Measurements from ENCODE around the gene EPOP.

The EPOP gene

DNA sequence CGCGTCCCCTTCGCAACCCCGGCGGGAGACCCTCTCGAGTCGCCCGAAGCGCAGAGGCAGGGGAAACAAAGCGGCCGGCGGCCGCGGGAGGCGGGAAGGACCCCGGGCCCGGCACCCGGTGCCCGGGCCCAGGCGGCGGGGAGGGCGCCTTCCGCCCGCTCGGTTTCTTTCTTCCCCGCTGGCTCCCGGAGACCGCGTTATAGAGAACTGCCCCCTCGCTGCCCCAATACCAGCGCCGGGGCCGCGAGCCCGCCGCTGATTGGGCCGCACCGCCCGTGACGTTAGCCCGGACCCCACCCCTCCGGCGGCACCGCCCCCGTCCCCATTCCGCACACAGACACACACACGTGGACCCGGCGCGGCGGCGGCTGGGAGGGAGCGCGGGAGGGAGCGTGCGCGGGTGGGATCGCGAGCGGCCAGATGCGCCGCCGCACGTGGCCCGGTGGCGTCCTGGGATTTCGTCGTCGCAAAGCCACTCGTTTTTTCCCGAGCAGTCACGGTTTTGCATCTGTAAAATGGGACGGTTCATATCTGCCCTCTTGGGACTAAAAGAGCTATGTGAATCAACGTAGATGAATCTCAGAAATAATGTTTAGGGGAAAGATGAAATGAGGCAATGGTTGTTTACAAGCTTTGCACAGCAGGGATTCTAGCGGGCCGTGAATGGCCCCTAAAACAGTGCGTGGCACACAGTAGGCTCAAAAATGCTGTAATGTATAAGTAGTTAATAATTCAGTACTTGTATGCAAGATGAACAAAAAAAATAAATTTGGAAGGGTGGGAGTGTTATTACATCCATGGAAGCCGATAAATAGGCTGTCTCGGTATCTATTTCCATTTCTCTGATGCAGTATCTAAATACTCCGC is at the start of gene EPOP:
TSS of gene EPOP (minus strand) at position 209 of the 867 bp plus-strand sequence. CDS start 462 bp downstream, outside the sequence.
- peak; percentile 28 to 70 for DNase-seq

DNA sequence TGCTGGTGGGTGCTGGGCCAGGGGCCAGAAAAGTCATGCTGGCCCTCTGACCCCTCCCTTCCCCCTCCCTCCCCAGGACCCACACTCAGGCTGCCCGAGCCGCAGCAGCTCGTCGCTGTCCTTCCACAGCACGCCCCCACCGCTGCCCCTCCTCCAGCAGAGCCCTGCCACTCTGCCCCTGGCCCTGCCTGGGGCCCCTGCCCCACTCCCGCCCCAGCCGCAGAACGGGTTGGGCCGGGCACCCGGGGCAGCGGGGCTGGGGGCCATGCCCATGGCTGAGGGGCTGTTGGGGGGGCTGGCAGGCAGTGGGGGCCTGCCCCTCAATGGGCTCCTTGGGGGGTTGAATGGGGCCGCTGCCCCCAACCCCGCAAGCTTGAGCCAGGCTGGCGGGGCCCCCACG is 47.0 kb upstream of the EPOP start:
- DNase-seq: no peak

DNA sequence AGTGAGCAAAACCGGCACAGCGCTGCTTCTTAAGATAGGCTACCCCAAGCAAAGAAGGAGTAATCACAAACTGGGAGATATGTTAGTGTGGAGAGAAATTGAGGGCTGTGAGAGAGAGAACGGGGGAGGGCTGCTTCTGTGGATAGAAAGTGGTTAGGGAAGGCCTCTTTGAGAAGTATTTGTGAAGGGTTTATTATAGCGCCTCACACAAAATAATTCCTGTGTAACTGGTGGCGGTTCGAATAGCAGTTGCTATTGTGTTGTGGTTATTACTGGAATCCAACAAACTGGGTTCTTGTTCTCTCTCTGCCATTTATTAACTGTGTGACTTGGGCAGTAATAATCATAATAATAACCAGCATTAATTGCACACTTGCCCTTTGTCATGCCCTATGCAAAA is 46.2 kb upstream of the EPOP start:
- DNase-seq: no peak

DNA sequence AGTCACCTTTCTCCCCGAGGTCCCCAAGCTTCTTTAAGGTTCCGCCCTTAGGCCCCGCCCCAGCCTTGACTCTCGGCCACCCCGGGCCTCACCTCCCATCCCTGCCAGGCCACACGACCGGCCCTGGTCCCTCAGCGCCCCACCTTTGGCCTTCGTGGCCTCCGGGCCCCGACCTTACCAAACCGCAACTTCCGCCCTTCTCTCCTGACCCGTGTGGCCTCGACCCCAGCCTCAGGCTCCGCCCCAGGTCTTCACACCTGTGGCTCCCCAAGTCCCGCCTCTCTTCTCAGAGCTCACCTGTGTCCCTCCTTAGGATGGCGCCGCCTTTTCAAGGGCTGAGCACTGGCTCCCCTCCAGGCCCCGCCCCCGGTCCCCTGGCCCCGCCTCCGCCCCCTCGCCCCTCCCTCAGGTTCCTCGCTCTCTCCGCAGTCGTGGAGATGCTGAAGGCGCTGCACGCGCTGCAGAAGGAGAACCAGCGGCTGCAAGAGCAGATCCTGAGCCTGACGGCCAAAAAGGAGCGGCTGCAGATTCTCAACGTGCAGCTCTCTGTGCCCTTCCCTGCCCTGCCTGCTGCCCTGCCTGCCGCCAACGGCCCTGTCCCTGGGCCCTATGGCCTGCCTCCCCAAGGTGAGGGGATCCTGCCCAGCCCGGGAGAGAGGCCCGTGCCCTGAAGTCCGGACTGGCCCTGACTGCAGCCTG is 45.3 kb upstream of the EPOP start:
- peak; percentile 26 to 53 for DNase-seq

DNA sequence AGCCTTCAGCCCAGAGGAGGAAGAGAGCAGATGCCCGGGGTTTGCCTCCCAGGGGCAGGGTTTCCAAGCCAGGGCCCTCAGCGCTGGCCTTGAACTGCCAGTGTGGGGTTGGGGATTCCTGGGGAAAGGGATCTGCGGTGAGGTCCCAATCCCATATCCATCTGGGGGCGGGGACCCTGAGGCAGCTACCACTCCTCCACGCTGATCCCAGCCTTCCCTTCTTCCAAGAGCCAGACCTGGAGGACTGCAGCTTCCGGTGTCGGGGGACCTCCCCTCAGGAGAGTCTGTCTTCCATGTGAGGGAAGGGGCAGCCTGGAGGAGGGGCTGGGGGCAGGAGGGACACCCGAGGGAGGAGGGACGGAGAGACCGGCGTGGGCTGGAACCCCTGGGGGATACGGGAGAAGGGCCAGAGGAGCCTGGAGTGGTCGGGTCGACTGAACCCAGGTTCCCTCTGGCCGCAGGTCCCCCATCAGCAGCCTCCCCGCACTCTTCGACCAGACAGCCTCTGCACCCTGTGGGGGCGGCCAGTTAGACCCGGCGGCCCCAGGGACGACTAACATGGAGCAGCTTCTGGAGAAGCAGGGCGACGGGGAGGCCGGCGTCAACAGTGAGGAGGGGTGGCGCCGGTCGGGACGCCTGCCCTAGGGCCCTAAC is 44.7 kb upstream of the EPOP start:
- no peak for DNase-seq

DNA sequence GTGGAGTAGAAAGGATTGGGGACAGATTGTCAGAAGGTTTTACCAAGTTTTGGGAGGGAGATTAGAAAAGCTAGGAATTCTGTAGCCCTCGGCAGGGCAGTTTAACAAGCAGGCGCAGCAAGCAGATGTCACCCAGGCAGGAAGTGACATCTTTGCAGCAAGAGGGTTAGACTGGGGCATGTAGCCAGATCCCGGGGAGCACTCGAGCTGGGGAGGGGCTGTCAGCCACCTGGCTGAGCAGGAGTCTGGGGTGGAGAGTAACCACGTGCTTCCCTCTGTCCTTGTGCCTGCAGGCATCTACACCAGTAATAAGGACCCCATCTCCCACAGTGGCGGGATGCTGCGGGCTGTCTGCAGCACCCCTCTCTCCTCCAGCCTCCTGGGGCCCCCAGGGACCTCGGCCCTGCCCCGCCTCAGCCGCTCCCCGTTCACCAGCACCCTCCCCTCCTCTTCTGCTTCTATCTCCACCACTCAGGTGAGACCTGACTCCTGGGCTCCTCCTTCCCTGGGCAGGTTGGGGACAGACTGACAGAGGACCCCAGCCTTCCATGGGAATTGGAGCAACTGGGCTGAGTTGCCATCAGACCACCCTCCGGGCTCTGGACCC is 42.5 kb upstream of the EPOP start:
- no peak for DNase-seq

DNA sequence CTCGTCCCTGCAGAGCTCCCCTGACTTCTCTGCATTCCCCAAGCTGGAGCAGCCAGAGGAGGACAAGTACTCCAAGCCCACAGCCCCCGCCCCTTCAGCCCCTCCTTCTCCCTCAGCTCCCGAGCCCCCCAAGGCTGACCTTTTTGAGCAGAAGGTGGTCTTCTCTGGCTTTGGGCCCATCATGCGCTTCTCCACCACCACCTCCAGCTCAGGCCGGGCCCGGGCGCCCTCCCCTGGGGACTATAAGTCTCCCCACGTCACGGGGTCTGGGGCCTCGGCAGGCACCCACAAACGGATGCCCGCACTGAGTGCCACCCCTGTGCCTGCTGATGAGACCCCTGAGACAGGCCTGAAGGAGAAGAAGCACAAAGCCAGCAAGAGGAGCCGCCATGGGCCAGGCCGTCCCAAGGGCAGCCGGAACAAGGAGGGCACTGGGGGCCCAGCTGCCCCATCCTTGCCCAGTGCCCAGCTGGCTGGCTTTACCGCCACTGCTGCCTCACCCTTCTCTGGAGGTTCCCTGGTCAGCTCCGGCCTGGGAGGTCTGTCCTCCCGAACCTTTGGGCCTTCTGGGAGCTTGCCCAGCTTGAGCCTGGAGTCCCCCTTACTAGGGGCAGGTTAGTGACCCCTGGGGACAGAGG is 41.7 kb upstream of the EPOP start:
- no peak for DNase-seq

DNA sequence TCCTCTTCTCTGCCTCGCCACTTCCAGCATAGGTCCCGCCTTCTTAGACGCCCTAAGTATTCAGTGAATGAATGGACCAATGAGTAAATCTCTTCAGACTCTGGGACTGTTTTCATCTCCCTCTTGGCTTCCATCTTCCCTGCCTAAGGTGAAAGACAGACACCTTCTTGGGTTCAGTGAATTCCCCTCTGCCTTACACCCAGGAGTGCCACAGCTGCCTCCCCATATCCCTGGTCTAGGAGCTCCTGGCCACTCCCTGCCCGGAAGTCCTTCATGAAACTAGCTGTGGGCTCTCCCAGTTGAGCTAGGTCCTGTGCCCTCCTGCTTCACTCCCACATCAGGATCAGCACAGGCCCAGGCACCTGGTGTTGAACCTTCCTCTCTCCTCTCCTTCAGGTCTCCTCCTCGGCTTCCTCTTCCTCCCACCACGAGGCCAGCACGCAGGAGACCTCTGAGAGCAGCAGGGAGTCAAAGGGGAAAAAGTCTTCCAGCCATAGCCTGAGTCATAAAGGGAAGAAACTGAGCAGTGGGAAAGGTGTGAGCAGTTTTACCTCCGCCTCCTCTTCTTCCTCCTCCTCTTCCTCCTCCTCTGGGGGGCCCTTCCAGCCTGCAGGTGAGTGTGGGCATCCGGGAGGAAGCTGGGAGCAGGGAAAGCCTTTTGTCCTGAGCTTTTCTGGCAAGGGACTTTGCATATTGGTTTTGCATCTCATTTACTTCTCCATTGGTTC is 40.6 kb upstream of the EPOP start:
- DNase-seq: no peak

DNA sequence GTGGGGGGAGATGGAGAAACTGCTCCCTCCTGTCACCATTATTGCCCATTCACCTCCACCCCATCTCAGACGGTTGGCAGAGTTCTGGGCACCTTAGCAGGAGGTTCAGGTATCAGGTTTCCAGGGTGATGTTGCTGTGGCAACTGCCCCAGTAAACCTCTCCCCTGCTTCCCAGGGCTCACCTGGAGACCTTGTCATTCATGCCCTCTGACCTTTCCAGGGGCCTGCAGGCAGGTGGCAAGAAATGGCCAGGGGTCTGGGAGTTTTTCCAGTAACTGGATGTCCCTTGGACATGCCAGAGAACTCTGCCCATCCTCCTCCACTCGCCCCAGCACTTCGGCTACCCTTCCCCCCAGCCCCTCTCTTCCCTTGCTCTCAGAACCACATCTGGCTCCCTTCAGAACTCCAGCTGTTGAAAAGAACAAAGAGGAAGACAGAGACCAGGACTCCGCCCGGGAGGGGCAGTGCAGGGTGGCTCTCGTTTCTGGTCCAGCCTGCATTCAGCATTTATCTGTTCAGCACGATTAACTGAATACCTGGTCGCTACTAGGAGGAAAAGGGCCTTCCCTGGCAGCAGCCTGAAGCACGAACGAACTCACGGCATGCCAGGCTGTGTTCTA is 38.8 kb upstream of the EPOP start:
- DNase-seq: no peak

DNA sequence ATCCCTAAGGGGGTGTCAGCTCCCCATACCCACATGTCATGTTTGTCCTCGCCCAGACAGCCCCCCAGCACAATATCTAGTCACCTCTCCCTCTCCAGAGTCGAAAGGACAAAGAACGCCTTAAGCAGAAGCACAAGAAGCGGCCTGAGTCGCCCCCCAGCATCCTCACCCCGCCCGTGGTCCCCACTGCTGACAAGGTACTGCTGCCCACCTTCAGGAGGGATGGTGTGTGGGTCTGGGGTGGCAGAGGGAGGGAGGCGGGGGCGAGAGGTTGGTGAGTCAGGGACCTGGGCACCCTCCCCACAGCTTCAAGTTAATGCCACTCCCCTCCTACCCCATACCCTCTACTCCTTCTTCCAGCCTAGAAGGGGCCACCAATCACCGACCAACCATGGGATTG is 37.8 kb upstream of the EPOP start:
- DNase-seq: no peak

DNA sequence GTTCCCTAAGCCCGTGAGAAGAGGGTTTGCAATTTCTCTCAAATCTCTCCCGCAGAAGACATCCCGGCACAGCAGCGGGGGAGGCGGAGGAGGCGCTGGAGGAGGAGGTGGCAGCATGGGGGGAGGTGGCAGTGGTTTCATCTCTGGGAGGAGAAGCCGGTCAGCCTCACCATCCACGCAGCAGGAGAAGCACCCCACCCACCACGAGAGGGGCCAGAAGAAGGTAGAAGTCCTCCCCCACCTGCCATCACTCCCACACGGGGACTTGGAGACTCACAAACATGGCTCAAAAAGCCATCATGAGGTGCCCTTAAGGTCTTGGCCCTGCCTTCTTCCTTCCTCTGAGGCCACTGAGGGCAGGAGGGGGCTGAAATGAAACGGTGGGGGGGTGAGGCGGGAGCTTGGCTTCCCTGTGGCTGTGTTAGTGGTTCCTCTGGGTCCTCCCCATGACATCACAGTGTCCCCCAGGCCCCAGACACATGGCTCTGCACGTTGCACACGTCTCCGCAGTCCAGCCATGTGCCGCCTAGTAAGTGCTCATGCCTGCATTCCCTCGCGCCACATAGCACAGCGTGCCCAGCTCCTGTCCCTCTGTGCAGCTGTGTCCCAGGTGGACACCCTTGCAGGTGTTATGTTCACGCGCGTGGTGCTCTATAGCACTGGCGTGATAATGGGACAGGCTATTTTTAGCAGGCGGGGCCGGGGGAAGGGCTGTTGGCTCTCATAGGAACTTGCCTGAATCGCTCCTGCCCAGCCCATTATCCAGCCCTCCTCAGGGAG is 37.2 kb upstream of the EPOP start:
- no peak for DNase-seq

DNA sequence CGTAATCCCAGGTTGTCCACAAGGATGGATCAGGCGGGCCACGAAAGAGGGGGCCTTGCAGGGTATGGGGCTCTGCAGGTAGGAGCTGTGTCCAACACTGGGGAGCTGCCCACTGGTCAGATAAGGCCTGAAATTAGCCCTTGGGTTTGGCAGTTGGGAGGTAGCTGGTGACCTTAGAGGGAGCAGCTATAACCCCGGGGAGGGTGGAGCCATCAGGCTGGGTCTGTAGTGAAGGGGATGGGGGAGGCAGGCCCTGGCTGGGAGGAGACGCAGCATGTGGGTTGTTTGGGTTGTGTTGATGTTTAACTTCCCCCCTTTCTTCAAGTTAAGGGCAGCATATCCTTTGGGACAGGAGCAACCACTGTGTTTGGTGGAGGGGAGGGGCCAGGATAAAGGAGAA is 36.2 kb upstream of the EPOP start:
- no peak for DNase-seq

DNA sequence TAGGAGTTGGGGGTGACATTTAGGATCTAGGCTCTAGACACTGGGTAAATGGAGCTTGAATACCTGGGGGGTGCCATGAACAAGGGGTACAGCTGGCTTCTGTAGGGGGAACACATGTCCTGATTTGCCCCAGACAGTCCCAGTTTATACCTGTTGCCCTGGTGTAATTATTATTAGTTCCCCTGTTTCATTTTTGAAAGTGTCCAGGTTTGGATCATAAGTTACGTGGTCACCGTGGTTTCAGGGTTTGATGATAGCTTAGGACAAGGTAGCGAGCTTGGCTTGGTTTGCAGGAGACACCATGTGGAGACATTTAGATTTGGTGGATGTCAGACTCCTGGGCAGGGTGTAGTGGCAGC is 35.8 kb upstream of the EPOP start:
- DNase-seq: no peak

DNA sequence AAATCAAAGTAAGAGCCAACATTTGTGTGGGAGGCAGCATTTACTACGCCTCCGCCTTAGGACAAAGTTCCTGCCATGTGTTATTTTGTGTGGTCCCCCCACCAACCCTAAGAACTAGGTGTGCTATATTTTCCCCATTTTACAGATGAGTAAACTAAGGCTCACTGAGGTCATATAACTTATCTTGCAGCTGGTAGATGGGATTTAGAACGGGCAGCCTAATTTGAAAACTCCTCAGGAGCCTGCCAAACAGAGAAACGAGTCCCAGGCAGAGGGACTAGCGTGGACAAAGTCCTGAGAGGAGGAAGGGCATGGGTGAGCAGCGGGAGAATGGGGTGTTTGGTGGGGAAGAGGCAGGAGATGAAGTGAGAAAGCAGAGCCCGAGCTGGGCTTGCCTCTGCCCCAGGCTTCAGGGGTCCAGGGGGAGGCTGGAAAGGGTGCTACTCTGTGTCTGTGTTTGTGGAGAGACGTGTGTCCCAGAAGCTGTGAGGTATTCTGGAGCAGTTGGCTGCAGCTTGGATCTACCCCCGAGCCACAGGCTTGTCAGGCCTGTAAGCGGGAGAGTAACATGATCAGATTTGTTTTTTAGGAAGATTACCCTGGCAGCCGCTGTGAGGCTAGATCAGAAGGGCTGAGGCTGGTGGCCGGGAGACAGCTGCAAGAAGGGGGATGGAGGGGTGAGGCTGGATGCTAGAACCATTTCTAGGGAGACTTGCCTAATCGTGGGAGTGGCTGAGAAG is 35.3 kb upstream of the EPOP start:
- no peak for DNase-seq

DNA sequence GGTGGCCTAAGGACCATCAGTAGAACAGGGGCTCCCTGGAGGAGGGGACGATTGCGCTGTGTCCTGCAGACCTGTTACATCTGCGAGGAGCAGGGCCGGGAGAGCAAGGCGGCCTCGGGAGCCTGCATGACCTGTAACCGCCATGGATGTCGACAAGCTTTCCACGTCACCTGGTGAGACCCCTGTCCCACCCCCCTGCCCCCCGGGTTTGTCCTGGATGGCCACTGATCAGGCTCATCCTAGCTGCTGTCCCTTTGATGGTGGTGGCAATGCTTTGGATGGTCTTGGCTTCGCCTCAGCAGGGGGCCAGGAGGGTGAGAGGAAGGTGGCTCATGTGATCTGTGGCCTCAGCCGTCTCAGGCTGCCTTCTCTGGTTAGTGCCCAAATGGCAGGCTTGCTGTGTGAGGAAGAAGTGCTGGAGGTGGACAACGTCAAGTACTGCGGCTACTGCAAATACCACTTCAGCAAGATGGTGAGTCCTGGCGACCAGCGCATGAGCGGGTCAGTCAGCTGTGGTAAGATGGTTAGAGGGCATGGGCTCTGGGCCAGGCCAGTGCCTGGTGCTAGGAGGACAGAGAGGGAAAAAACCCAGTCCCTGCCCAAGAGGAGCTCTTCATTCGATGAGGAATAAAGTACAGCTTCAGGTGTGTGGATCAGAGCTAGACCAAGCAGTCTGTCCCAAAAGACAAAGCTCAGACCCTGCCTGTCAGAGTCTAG is 34.5 kb upstream of the EPOP start:
- DNase-seq: no peak

DNA sequence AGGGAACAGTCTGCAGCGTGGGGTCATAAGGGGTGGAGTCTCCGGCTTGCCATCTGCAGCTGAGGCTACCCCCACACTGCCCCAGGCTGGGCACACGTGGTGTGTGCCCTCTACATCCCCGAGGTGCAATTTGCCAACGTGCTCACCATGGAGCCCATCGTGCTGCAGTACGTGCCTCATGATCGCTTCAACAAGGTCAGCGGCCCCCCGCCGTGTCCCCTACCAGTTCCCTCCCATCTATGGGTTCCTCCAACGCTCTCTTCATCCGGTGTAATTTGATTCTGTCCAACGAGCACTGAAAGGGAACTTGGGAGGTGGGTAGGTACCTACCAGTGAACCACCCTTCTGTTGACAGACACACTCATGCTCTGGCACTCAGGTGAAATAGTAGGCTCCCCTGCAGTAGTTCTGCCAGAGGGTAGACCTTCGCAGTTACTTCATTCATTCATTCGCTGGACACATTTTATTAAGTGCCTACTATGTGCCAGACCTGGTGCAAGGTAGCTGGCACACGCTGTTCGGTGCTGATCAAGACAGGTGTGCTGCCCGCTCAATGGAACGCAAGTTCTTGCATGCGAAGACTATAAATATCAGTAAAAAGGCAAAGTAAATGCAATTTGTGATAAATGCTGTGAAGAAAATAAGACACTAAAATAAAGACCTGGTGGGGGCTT is 33.1 kb upstream of the EPOP start:
- no peak for DNase-seq

DNA sequence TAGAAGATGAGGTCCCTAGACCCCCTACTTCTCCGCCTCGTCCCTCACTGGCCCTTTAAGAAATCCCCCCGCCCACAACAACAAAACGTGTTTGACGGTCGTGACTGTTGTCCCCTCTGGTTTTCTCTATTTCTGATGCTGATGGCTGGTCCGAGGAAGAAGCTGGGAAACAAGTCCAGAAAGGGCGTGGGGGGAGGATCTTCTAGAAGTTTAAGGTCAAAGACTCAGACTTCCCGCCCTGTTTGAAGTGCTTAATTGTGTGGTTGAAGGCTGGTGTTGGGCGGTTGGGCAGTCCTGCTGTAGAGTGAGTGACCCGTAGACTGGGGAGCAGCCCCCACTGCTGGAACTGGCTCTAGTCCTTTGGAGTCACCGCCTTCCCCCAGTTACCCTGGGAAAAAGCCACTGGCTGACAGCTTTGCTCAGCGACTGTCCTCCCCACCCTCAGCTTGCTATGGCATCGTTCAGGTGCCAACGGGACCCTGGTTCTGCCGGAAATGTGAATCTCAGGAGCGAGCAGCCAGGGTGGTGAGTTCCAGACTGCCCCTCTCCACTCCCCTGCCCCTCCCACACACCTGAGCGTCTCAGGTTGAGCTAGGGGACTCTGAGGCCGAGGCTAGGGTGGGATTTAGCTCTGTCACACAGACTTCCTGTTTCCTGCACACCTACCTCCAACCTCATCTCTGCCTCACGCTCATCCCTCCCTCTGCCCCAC is 31.9 kb upstream of the EPOP start:
- DNase-seq: no peak

DNA sequence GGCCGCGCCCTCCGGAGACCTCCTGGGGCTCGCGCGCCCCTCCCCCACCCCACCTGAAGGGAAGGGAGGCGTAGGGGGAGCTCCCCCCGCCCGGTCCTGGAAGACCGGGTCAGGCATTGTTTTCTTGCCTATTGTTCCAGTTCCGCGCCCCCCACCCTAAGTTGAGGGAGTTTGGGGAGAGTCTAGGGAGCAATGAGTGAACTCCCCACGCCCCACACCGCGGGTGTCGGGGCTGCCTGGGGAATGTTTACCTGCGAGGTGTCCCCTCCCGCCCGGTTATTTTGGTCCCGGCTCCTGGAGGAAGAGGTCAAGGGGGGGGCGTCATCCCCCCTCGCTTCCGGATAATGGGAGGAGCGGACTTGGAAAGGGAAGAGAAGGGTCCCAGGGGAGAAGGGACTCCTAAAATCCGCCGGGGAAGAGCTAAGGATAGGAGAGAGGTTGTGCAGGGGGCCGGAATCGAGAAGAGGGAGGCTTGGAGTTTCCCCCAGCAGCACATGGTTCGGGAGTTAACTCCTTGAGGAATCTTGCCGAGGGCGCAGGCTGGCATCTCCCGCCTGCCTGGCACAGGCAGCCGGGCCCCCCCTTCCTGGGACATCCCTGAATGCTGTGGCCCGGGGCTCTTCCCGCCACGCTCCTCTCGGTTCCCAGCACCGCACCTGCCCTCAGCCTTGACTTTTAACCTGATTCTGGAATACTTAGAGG is 31.2 kb upstream of the EPOP start:
- DNase-seq: peak in 1 of 2 experiments; percentile 29
